Activated CD8-positive, alpha-beta memory T cell treated with anti-CD3 and anti-CD28 coated beads, Interleukin-2, amount 50 U/mL, for 1 hour (primary cell): Measurements from ENCODE around the gene PKNOX2.

Experiments
- DNase-seq: peaks from one replicate; pipeline ENCODE4 v3.0.0-alpha.2; 2020; ENCODE audit errors: extremely low read depth

The PKNOX2 gene

DNA sequence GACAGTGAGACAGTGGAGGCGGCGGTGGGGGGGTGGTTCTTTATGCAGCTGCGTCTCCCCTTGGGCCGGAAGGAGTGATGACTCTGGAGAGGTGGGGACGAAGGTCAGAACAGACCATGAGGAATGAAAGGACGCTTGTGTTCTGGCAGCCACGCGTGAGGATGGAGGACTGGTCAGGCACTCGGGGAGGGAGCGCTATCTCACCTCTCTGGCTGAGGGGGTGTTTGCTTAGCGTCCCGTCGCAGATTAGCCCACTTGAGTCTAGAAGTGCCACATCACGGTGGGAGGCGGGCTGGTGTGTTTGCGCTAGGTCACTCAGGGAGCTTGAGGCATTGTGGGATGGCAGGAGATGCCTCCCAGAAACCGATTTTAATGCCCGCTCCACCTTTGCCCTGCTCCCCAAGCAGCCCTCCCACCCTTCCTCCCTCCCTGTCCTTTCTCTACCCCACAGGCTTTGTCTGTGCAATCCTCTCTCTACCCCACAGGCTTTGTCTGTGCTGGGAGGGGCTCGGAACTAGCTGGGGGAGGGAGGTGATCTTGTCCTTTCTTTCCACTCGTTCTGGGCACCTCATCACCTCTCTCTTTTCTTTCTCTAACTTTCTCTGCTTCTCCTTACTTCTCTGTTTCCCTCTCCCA is 97.8 kb downstream of the PKNOX2 start:
- DNase-seq = no peak

GRCh38 chr11:125262830-125263218 is 98.3 kb downstream of the PKNOX2 start:
- no peak for DNase-seq

DNA sequence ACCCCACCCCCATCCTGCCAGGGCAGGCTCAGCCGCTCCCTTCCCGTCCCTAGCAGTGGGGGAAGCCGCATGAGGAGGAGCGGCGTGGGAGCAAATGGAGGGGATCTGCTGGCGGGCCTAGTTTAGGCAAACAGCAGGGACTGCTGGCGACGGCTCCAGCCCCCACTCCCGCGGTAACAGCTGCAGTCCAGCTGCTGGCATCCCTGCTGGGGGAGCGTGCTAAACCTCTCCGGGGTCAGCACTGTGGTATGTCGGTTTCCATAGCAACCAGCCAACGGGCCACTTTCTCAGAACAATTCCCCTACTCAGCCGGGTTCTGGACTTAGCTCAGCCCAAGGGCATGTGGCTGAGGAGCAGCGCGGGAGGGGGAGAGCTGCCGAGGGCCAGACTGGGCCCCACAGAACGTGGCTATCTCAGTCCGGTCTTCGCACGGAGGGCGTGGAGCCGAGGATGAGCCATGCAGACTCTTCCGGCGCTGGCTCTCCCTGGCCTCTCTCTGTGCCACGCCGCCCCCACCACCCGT is 98.8 kb downstream of the PKNOX2 start:
- DNase-seq = no peak

DNA sequence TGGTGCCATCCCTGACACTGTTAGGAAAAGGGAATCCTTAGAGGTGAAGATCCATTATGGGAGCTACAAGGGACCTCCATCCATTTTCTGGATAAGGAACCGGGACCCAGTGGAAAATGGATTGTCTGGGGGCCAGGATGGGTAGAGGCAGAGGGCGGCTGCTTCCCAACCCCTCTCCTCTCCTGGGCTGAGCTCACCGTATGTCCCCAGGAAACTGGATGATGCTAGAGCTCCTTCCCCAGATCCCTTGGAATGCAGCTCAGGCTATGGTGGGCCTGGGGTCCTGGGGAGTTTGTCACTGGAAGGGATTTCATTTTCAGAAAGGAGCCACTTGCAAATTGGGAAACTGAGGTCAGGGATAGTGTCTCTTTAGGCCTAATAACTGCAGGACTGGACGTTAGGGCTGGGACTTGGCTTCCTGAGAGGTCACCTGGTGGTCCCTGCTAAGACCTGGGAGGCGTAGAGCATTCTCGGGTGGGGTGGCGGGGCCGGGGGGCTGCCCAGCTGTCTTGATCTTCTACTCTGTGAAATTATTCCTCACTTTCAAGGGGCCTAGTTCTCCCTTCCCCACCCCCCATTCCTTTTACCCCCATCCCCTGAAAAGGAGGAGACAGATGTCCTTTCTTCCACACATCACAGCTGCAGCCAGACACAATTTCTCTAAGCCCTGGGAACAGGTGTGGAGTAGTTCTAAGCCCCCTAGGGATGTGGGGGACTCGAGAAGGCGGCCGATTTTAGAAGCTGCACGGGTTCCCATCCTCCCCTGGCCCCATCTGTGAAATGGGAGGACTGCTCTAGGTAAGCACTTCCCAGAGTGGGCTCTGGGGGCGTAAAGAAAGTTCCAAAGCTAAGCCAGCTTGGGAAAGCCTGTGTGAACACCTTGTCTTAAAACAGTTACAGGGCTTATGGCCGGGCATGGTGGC is 99.8 kb downstream of the PKNOX2 start:
- DNase-seq = no peak

GRCh38 chr11:125267548-125267947 is 103.0 kb downstream of the PKNOX2 start:
- DNase-seq = no peak

- DNase-seq = no peak
These were observed 104.1 kb downstream of the PKNOX2 start for GRCh38 chr11:125268611-125269010.

GRCh38 chr11:125270106-125270505 is 105.6 kb downstream of the PKNOX2 start:
- no peak for DNase-seq

DNA sequence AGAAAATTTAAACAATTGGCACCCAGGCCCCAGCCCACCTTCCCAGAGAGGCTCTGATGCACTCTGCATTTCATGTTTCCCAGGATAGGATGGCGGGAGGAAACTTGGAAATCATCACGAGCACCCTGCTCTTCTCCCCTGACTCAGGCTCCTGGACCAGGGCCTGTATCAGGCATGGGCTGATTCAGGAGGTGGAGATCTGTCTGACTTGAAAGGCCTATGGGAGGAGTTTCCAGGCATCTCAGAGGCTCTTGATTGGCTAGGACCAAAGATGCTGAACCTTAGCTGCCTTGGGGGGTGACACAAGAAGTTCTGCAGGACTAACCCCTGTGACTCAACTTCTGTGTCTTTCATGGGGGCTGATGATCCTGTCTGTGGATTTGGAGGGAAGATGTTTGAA is 106.2 kb downstream of the PKNOX2 start:
- no peak for DNase-seq

DNA sequence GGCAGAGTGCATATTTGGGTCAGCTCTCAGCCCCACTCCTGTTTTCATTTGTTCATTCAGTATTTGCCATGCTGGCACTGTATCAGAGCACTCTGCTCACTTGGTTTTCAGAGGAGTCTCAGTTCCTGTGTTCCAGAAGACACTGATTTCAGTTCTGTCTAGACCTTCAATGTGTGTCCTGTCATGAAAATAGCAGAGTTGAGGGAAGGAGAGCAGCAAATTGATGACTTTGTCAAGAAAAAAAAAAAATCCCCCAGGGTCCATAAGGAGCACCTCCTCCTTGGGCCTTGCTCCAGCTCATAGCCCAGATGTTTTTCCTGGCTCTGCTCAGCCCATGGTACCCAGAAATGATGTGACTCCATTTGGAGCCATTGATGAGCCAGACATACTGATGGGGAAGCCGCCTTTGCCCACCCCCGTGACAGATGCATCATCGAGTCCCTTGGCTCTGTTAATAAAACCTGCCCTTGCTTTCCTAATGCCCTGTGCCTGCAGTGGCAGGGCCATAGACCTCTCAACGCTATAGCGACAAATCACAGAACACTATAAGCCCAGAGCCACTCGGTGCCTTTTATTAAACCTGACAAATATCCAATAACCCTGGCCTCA is 107.0 kb downstream of the PKNOX2 start:
- no peak for DNase-seq

GRCh38 chr11:125272092-125272491 is 107.5 kb downstream of the PKNOX2 start:
- DNase-seq = no peak

GRCh38 chr11:125272821-125273220 is 108.3 kb downstream of the PKNOX2 start:
- DNase-seq = no peak

- no peak for DNase-seq
These were observed 109.0 kb downstream of the PKNOX2 start for GRCh38 chr11:125273519-125274000.

- DNase-seq = no peak
These were observed 109.8 kb downstream of the PKNOX2 start for GRCh38 chr11:125274309-125274708.

DNA sequence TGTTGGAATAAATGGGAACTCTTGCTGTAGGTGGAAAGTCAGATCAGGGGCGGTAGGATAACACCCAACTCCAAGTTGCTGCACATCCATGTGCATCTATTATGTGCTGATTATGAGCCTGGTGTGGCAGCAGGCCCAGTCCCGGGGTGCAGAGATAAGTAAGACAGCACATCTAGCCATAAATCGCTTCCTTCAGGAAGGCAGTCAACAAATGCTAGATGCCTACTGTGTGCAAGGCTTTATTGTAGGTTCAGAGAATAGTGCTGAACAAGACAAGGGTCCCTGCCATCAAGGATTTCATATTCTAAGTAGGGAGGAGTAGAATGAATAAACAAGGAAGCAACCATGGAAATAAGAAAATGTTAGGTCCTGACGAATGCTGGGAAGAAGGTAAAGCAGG is 110.2 kb downstream of the PKNOX2 start:
- no peak for DNase-seq

DNA sequence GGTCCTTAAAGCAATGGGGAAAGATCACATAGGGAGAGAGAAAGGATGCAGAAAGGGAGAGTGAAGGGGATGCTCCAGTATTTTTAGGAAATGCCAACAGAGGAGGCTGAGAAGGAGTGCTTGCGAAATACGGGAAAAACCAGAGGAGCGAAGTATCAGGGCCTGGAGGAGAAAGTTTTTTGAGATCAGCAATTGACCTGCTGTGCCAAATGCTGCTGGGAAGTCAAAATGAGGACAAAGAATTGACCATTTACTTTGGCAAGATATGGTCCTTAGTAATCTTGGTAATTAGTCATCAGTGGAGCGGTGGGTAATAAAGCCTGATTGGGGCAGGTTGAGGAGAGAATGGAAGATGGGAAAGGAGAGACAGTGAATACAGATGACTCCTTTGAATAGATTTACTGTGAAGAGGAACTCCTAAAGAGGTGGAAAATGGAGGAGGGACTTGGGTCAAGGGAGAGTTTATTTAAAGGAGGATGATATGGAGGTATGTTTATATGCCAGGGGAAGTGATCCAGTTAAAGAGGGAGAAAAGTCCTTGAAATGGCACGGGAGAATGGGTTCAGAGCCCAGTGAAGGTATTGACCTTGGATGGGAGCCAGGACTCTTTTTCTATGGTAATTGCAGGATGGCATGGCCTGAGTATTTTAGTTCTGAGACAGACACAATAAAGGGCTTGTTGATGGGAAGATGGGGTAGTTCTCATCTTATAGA is 111.5 kb downstream of the PKNOX2 start:
- no peak for DNase-seq

- DNase-seq = no peak
These were observed 112.0 kb downstream of the PKNOX2 start for GRCh38 chr11:125276619-125276976.

DNA sequence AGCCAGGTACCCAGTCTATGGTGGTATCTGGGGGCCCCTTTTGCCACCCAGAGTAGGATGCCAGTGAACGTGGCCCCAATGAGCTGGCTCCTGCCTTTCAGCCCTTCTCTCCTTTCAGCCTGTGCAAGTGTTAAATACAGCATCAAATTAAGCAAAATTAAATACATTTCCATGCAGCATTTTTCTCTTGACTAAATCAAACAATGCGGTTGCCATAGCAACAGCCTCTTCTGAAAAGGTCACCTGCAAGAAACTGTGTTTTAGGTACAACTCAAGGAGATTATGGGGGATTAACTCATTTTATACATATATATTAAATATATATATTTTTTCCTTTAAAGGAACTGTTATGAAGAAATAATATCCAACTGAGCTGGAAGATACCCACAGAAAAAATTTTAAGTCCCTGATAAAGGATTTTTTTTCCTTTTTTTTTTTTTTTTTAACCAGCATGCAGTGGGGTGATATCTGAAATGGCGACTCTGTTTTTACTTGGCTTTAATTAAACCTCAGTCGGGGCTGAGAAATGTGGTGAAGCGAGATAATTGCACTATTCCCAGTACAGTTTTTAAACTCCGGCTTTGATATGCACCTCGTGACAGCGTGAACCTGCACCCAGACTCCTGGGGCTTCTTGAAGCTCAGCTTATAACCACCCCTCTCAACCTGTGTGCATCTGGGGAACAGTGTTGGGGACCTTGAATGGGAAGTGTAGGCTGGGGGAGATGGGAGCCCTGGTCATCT is 115.3 kb downstream of the PKNOX2 start:
- no peak for DNase-seq

DNA sequence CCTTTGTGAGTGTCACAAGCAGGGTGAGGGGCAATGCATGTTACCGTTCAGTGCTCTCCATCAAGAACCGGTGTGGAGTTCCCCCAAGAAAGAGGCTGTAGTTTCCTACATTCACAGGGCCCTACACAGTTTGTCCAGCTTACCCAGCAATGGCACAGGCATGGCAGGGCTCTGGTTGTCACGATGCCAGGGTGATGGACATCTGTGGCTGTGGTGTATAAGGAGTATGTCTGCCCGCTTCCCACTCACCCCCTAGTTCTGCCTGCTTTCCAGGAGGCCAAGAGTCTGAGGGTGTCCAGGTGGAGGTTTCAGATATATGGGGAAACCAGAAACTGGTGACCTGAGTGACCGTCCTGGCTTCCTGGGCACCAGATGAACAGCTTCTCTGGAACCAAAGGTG is 116.1 kb downstream of the PKNOX2 start:
- no peak for DNase-seq

GRCh38 chr11:125281831-125282595 is 117.5 kb downstream of the PKNOX2 start:
- DNase-seq = no peak

DNA sequence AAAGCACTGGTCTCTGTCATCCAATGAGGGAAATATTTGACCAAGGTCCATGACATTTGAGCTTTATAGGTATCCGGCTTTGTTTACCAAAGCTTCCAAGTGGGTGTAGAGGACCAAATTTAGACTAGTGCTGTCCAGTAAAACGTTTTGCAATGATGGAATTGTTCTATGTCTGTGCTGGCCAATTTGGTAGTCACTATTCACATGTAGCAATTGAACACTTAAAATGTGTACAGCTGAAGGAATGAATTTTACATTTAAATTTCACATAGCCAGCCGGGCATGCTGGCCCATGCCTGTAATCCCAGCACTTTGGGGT is 118.0 kb downstream of the PKNOX2 start:
- no peak for DNase-seq
